Parathyroid adenoma (tissue), 2 donors: ENCODE measurements around the gene PEAK1.

Experiments used
- H2AFZ ChIP-seq: fragments of 300-600 bp; sonication (generic); one replicate; pipeline ENCODE4 v1.7.0; 2017; ENCODE audit warnings: antibody characterized with exemption, mild to moderate bottlenecking
- H3K27ac ChIP-seq: fragments of 300-600 bp; sonication (generic); one replicate; pipeline ENCODE4 v1.7.0; 2017
- H3K27me3 ChIP-seq: fragments of 300-600 bp; sonication (generic); one replicate; pipeline ENCODE4 v1.7.0; 2017; ENCODE audit warnings: low read length; ENCODE audit not compliant: control insufficient read depth, insufficient read depth
- H3K36me3 ChIP-seq: fragments of 300-600 bp; sonication (generic); one replicate; pipeline ENCODE4 v1.7.0; 2017; ENCODE audit warnings: low read length; ENCODE audit not compliant: control insufficient read depth, insufficient read depth
- H3K4me1 ChIP-seq: fragments of 300-600 bp; sonication (generic); one replicate; pipeline ENCODE4 v1.7.0; 2017; ENCODE audit warnings: control low read depth
- H3K4me2 ChIP-seq: fragments of 300-600 bp; sonication (generic); one replicate; pipeline ENCODE4 v1.7.0; 2017; ENCODE audit warnings: low read length
- H3K4me3 ChIP-seq: fragments of 300-600 bp; sonication (generic); one replicate; pipeline ENCODE4 v1.7.0; 2017; ENCODE audit warnings: low read depth, low read length
- H3K79me2 ChIP-seq: fragments of 300-600 bp; sonication (generic); one replicate; pipeline ENCODE4 v1.7.0; 2017; ENCODE audit warnings: control low read depth
- H3K9ac ChIP-seq: fragments of 300-600 bp; sonication (generic); one replicate; pipeline ENCODE4 v1.7.0; 2017; ENCODE audit warnings: mild to moderate bottlenecking
- H3K9me3 ChIP-seq: fragments of 300-600 bp; sonication (generic); one replicate; pipeline ENCODE4 v1.7.0; 2017; ENCODE audit warnings: low read length; ENCODE audit not compliant: control insufficient read depth
- TF ChIP-seq, protein P1 (sequence below): fragments of 300-600 bp; sonication (generic); IDR thresholded peaks from one replicate; pipeline ENCODE4 v1.7.0; 2017; ENCODE audit warnings: antibody characterized with exemption, mild to moderate bottlenecking
- donor health status: primary hyperparathyroidism.

PEAK1 gene

DNA sequence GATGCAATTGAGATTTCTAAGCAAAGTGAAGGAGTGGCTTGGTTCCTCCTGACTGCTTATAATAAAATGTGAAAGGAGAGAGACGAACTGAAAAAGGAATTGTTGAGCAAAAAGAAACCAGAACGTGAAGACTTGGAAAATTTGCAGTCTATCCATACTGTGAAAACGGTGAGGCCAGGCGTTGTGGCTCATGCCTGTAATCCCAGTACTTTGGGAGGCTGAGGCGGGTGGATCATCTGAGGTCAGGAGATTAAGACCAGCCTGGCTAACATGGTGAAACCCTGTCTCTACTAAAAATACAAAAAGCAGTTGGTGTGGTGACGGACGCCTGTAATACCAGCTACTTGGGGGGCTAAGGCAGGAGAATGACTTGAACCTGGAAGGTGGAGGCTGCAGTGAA is 292.3 kb downstream of the PEAK1 start:
- no peak overlapping the region for H3K9ac ChIP-seq
- TF ChIP-seq, protein P1, sequence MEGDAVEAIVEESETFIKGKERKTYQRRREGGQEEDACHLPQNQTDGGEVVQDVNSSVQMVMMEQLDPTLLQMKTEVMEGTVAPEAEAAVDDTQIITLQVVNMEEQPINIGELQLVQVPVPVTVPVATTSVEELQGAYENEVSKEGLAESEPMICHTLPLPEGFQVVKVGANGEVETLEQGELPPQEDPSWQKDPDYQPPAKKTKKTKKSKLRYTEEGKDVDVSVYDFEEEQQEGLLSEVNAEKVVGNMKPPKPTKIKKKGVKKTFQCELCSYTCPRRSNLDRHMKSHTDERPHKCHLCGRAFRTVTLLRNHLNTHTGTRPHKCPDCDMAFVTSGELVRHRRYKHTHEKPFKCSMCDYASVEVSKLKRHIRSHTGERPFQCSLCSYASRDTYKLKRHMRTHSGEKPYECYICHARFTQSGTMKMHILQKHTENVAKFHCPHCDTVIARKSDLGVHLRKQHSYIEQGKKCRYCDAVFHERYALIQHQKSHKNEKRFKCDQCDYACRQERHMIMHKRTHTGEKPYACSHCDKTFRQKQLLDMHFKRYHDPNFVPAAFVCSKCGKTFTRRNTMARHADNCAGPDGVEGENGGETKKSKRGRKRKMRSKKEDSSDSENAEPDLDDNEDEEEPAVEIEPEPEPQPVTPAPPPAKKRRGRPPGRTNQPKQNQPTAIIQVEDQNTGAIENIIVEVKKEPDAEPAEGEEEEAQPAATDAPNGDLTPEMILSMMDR: no peak
- H3K9me3 ChIP-seq: no peaks in the 10 kb centered on the region
- H3K4me3 ChIP-seq: no peak overlapping the region
- no peak overlapping the region for H3K4me2 ChIP-seq
- H3K36me3 ChIP-seq: no peaks in the 10 kb centered on the region
- no peak overlapping the region for H3K27ac ChIP-seq
- no peak overlapping the region for H2AFZ ChIP-seq
- no peaks in the 10 kb centered on the region for H3K27me3 ChIP-seq
- H3K79me2 ChIP-seq: no peaks in the 10 kb centered on the region
- H3K4me1 ChIP-seq: no peaks in the 10 kb centered on the region

DNA sequence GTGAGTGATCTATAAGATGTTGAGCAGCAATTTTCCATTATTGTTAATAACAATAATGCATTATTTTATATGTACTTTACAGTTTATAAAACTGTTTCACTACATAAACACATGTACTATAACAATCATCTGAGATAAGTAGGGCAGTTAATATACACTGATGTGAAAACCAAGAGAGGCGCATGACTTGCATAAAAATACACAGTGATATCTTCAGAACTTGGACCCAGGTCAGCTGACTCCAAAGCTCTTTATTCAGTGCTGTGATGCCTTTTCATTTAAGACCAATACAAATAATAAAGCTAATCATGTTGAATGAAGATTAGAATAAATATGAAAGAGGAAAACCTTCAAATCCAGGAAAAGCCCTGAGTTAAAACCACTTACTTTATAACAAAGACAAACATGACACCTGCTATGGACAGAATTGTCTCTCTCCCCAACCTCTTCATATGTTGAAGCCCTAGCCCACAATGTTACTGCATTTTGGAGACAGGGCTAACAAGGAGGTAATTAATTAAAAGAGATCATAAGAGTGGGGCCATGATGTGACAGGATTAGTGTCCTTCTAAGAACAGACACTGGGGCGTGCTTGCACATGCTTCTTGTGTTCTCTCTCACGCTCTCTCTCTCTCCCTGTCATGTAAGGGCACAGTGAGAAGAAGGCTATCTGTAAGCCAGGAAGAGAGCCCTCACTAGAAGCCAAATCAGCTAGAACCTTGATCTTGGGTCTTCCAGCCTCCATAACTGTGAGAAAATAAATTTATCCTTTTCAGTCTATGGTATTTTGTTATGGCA is 293.2 kb downstream of the PEAK1 start:
- no peaks in the 10 kb centered on the region for H3K4me1 ChIP-seq
- no peaks in the 10 kb centered on the region for H3K79me2 ChIP-seq
- no peak overlapping the region for H3K9ac ChIP-seq
- no peaks in the 10 kb centered on the region for H3K9me3 ChIP-seq
- no peak overlapping the region for H3K4me3 ChIP-seq
- no peaks in the 10 kb centered on the region for H3K36me3 ChIP-seq
- H3K27ac ChIP-seq: no peak overlapping the region
- H3K27me3 ChIP-seq: no peaks in the 10 kb centered on the region
- TF ChIP-seq, protein P1: no peak
- H3K4me2 ChIP-seq: no peak overlapping the region
- H2AFZ ChIP-seq: no peak overlapping the region

DNA sequence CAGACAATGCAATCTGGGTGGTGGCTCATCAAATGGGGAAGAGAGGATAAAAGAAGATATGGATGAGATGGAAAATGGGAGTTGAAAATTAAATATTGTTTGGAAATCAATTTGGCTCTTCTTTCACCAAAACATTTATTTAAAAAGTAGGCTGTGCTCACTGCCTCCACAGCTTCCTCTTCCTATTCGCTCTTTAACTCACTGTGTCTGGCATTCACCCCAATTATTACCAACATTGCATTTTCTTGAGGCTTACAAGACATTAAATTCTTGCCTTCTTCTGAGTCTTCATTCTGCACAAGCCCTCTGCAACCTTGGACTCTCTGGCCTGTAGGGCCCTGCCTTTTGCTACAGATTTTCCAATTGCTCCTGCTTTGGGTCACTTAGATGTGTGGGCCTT is 296.1 kb downstream of the PEAK1 start:
- H3K27me3 ChIP-seq: no peaks in the 10 kb centered on the region
- no peaks in the 10 kb centered on the region for H3K79me2 ChIP-seq
- no peak overlapping the region for H3K9ac ChIP-seq
- no peak overlapping the region for H3K27ac ChIP-seq
- no peaks in the 10 kb centered on the region for H3K36me3 ChIP-seq
- no peak overlapping the region for H2AFZ ChIP-seq
- H3K4me1 ChIP-seq: no peaks in the 10 kb centered on the region
- H3K9me3 ChIP-seq: no peaks in the 10 kb centered on the region
- TF ChIP-seq, protein P1: no peak
- H3K4me3 ChIP-seq: no peak overlapping the region
- no peak overlapping the region for H3K4me2 ChIP-seq

DNA sequence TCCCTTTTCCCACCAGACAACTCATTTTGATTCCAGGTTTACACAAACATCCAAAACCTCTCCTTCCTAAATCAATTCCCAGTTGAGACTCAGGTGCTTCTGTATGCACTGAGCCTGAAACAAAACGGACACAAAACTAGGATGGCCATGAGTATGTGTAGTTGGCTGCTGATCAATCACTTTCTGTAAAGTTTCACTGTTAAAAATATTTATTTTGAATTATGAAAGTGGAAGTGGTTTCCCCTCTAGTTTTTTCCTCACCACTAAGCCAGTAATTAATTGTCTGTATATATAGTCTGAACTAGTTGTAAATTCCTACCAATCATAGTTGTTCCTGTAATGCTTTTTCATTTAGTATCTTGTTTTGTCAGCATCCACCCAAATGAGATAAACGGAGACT is 297.3 kb downstream of the PEAK1 start:
- Histone ChIP-seq H2AFZ (no peak overlapping the region), H3K4me1 (no peaks in the 10 kb centered on the region), H3K27me3 (no peaks in the 10 kb centered on the region), H3K27ac (no peak overlapping the region), H3K4me2 (no peak overlapping the region), H3K4me3 (no peak overlapping the region), H3K9ac (no peak overlapping the region), H3K79me2 (no peaks in the 10 kb centered on the region), H3K9me3 (no peaks in the 10 kb centered on the region), H3K36me3 (no peaks in the 10 kb centered on the region)
- TF ChIP-seq, protein P1: no peak

DNA sequence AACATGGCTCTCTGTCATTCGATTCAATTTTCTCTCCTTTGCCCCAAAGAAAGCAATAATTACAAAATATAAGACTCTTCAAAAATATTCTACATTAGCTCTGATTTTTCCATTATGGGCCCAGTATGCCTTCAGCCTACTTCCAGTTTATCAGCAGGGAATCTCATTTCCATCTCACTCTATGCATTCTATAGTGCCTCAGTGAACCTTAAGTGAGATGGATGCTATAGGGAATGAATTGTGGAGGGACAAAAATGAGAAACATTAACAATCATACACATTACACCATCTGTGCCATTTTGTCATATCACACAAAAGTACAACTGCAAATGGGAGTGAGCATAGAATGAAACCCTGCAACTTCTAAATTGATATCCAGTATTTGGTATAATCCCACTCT is 298.3 kb downstream of the PEAK1 start:
- Histone ChIP-seq H3K9ac (no peak overlapping the region), H3K4me3 (no peak overlapping the region), H2AFZ (no peak overlapping the region), H3K27ac (no peak overlapping the region), H3K9me3 (no peaks in the 10 kb centered on the region), H3K36me3 (no peaks in the 10 kb centered on the region), H3K4me1 (no peaks in the 10 kb centered on the region), H3K4me2 (no peak overlapping the region), H3K27me3 (no peaks in the 10 kb centered on the region), H3K79me2 (no peaks in the 10 kb centered on the region)
- TF ChIP-seq, protein P1: no peak
